Progenitor cell of endocrine pancreas (in vitro differentiated cells): ENCODE results near the gene POT1. TPM values are rescaled to one million over a fixed set of nuclear protein-coding genes. Genes with fewer than 3 reads are reported as not detected.

Experiments used
- DNase-seq: peaks from one replicate; pipeline ENCODE4 v3.0.0; 2021; ENCODE audit warnings: low spot score; ENCODE audit not compliant: unreplicated experiment
- H3K27ac Mint-ChIP-seq: 2 replicates; pipeline ENCODE4 v1.8.0; 2021; ENCODE audit warnings: mild to moderate bottlenecking, moderate library complexity, mixed read lengths
- H3K27me3 Mint-ChIP-seq: 2 replicates; pipeline ENCODE4 v1.8.0; 2021; ENCODE audit warnings: mixed read lengths
- H3K36me3 Mint-ChIP-seq: 2 replicates; pipeline ENCODE4 v1.8.0; 2022; ENCODE audit warnings: mixed read lengths; ENCODE audit not compliant: insufficient read depth
- H3K4me1 Mint-ChIP-seq: 2 replicates; pipeline ENCODE4 v1.8.0; 2021; ENCODE audit warnings: low read depth, mixed read lengths
- H3K4me3 Mint-ChIP-seq: 2 replicates; pipeline ENCODE4 v1.8.0; 2021; ENCODE audit warnings: low read depth, mild to moderate bottlenecking, moderate library complexity, mixed read lengths
- H3K9me3 Mint-ChIP-seq: 2 replicates; pipeline ENCODE4 v1.8.0; 2021; ENCODE audit warnings: low read depth, mixed read lengths
- total RNA-seq: library from RNA; stranded (reverse); gene quantifications from 2 replicates; pipeline ENCODE4 v1.2.1, GENCODE V29; 2021
- TF ChIP-seq, protein P1 (sequence below): fragments of 200-600 bp; sonication (generic); IDR thresholded peaks from one replicate; pipeline ENCODE4 v1.5.0; 2021; ENCODE audit warnings: antibody characterized with exemption, mild to moderate bottlenecking; ENCODE audit not compliant: unreplicated experiment

POT1 gene
- total RNA-seq, 1 donor from 2014 or later = 25.9 TPM

DNA sequence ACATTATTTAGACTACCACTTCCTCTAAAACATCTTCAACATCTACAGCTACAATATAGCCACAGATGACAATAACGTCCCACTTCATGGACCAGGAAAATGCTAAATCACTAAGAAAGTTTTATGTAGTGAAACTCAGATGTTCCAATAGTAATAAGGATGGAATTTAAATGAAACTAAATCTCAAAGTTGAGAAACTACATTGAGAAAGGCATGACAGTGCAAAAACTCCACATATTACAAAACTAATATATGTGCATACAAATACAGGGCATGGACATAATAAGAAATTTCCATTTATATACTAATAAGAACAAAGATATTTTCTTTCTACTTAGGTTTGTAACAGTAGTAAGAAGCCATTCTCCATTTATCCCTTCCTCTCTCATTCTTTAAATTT, 31.1 kb downstream of the POT1 start:
- DNase-seq = no peak
- no peak overlapping the region for H3K4me3 Mint-ChIP-seq
- H3K9me3 Mint-ChIP-seq = peaks cover 22% of the 10 kb centered on the region
- H3K4me1 Mint-ChIP-seq = peaks cover 2% of the 10 kb centered on the region
- H3K27me3 Mint-ChIP-seq = no peaks in the 10 kb centered on the region
- H3K27ac Mint-ChIP-seq = no peak overlapping the region
- peaks cover 18% of the 10 kb centered on the region for H3K36me3 Mint-ChIP-seq
- TF ChIP-seq, protein P1, sequence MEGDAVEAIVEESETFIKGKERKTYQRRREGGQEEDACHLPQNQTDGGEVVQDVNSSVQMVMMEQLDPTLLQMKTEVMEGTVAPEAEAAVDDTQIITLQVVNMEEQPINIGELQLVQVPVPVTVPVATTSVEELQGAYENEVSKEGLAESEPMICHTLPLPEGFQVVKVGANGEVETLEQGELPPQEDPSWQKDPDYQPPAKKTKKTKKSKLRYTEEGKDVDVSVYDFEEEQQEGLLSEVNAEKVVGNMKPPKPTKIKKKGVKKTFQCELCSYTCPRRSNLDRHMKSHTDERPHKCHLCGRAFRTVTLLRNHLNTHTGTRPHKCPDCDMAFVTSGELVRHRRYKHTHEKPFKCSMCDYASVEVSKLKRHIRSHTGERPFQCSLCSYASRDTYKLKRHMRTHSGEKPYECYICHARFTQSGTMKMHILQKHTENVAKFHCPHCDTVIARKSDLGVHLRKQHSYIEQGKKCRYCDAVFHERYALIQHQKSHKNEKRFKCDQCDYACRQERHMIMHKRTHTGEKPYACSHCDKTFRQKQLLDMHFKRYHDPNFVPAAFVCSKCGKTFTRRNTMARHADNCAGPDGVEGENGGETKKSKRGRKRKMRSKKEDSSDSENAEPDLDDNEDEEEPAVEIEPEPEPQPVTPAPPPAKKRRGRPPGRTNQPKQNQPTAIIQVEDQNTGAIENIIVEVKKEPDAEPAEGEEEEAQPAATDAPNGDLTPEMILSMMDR = no peak

DNA sequence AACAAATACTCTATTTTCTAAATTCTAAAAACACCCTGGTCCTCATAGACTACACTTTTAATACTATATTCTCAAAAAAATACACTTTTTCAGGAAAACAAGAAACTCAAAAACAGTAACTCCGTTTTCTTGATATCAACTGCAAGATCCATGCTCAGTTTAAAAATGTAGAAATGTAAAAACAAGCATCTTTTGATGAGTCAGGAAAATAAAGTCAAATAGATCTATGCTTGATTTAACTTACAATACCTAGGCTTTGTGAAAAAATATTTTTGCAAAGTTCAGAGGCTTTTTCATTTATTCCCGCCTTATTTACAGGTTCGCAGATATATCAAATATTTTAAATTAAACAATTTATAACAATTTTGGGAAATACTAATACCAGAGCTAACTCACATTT, 33.6 kb downstream of the POT1 start:
- no peaks in the 10 kb centered on the region for H3K4me1 Mint-ChIP-seq
- H3K9me3 Mint-ChIP-seq = peaks cover 4% of the 10 kb centered on the region
- no peak overlapping the region for H3K4me3 Mint-ChIP-seq
- peaks cover 8% of the 10 kb centered on the region for H3K36me3 Mint-ChIP-seq
- TF ChIP-seq, protein P1 = no peak
- no peak for DNase-seq
- no peak overlapping the region for H3K27ac Mint-ChIP-seq
- no peaks in the 10 kb centered on the region for H3K27me3 Mint-ChIP-seq

DNA sequence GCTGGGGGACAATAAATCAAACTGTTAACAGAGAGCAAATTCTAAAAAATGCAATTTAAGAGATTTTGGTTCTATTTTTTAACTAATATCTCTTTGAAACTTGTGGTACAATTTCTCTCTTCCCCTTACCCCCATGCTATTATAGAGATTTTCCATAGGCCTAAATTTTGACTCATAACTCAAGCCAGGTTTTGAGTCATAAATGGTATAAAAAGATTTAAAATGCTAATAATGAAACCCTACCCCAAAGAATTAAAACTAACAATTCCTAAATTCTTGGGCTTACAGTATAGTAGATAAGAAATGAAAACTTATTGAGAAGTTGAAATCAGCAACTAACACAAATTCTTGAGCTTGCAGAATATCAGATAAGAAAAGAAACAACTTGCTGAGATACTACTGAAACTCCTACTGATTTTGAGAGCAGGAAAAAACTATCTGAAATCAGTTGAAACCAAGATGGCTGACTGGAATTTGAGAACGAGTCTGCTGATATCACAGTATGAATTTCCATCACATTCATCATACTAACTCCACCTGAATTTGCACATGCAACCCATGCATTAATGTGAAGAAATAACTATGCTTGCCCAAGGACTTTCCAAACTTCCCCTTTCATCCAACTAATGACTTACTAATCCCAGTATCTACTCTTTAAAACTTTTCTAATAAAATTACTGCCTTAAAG, 36.3 kb downstream of the POT1 start:
- Mint-ChIP-seq H3K36me3 (peaks cover 14% of the 10 kb centered on the region), H3K27ac (no peak overlapping the region), H3K9me3 (no peaks in the 10 kb centered on the region), H3K4me1 (no peaks in the 10 kb centered on the region), H3K27me3 (no peaks in the 10 kb centered on the region), H3K4me3 (no peak overlapping the region)
- no peak for DNase-seq
- TF ChIP-seq, protein P1 = no peak

GRCh38 chr7:124887247-124887646, 42.4 kb downstream of the POT1 start:
- H3K27me3 Mint-ChIP-seq = no peaks in the 10 kb centered on the region
- TF ChIP-seq, protein P1 = no peak

DNA sequence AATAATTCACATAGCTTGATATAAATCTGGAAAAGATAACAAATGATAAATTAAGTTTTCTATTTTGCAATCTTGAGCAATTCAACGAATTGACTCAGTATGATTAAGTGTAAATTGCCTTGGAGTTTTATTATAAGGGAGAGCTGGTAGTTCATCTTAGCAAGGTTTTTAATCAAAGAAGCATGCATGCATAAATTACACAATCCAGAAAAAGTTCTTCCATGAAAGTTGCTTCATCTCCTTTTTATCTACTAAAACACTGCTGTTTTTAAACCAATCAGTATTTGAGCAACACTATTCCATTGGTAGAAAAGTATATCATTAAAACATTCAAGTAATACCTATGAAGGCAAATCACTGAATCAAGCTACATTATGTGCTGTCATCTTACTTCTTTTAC, 47.6 kb downstream of the POT1 start:
- no peak overlapping the region for H3K27ac Mint-ChIP-seq
- no peak overlapping the region for H3K4me3 Mint-ChIP-seq
- no peak for DNase-seq
- TF ChIP-seq, protein P1 = no peak
- no peaks in the 10 kb centered on the region for H3K4me1 Mint-ChIP-seq
- peaks cover 4% of the 10 kb centered on the region for H3K36me3 Mint-ChIP-seq
- H3K9me3 Mint-ChIP-seq = no peaks in the 10 kb centered on the region
- H3K27me3 Mint-ChIP-seq = no peaks in the 10 kb centered on the region

More at GRCh38 chr7:124887247-124887646, 42.4 kb downstream of the POT1 start:
- no peak for DNase-seq
- no peaks in the 10 kb centered on the region for H3K4me1 Mint-ChIP-seq
- H3K36me3 Mint-ChIP-seq = peaks cover 14% of the 10 kb centered on the region
- no peak overlapping the region for H3K27ac Mint-ChIP-seq
- no peaks in the 10 kb centered on the region for H3K9me3 Mint-ChIP-seq
- H3K4me3 Mint-ChIP-seq = no peak overlapping the region
